IPS-15b (cell line): ENCODE measurements around the gene CGB1.
"Not testable (repeated sequence)": the region's sequence is repeated elsewhere in the genome, so short reads cannot be mapped to it uniquely, and the experiment has no call there.

Experiments used
- H3K27me3 ChIP-seq: one replicate; pipeline ENCODE4 v1.6.1; 2013; ENCODE audit warnings: low read length; ENCODE audit not compliant: control insufficient read depth, insufficient read depth
- H3K36me3 ChIP-seq: one replicate; pipeline ENCODE4 v1.6.1; 2013; ENCODE audit warnings: low read length; ENCODE audit not compliant: control insufficient read depth, insufficient read depth
- H3K4me1 ChIP-seq: one replicate; pipeline ENCODE4 v1.6.1; 2013; ENCODE audit warnings: mild to moderate bottlenecking, low read length; ENCODE audit not compliant: control insufficient read depth, insufficient read depth
- H3K4me3 ChIP-seq: one replicate; pipeline ENCODE4 v1.5.1; 2013; ENCODE audit warnings: low read depth, low read length
- H3K9ac ChIP-seq: one replicate; pipeline ENCODE4 v1.6.1; 2013; ENCODE audit warnings: low read depth, mild to moderate bottlenecking, low read length
- H3K9me3 ChIP-seq: one replicate; pipeline ENCODE4 v1.6.1; 2013; ENCODE audit warnings: mild to moderate bottlenecking, low read length; ENCODE audit not compliant: control insufficient read depth, insufficient read depth

The CGB1 gene

DNA sequence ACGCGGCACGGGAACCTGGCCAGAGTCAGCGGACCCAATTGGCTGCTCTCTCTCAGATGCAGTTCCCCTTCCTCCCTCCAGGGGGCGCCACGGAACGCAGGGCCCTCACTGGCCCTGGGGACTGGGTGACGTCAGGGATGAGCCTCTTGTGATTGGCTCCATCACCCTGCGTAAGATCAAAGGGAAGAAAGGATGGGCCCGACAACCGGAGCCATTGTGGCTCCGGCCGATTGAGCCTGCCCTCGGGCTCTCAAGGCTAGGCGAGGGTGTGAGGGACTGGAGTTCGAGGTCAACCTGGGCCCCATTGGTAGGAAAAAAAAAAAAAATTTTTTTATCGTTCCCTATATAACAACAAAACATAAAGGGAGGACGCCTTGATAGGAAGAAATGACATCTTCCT lies at the start of gene CGB1:
Gene CGB1, minus strand, starts transcription at position 81 of the 400 bp plus-strand sequence. CDS start 184 bp downstream, outside the sequence.
- H3K4me3 ChIP-seq = not testable (repeated sequence)

GRCh38 chr19:49086296-49086695 lies 49.6 kb upstream of the CGB1 start:
- H3K9me3 ChIP-seq = no peaks in the 10 kb centered on the region
- peaks cover 3% of the 10 kb centered on the region for H3K4me1 ChIP-seq
- peak overlapping the region; percentile 94 for H3K9ac ChIP-seq
- peaks cover 26% of the 10 kb centered on the region for H3K36me3 ChIP-seq
- H3K27me3 ChIP-seq = no peaks in the 10 kb centered on the region
- H3K4me3 ChIP-seq = peak overlapping the region; percentile 94

More for the DNA sequence above, at the start of gene CGB1:
- H3K4me1 ChIP-seq, H3K9ac ChIP-seq, H3K27me3 ChIP-seq, H3K9me3 ChIP-seq, H3K36me3 ChIP-seq: not testable (repeated sequence)

GRCh38 chr19:49085868-49086232 lies 49.2 kb upstream of the CGB1 start:
- Histone ChIP-seq H3K27me3 (no peaks in the 10 kb centered on the region), H3K9me3 (no peaks in the 10 kb centered on the region), H3K4me3 (peak overlapping the region; percentile 94), H3K36me3 (peaks cover 25% of the 10 kb centered on the region), H3K4me1 (peaks cover 3% of the 10 kb centered on the region), H3K9ac (peak overlapping the region; percentile 94)

DNA sequence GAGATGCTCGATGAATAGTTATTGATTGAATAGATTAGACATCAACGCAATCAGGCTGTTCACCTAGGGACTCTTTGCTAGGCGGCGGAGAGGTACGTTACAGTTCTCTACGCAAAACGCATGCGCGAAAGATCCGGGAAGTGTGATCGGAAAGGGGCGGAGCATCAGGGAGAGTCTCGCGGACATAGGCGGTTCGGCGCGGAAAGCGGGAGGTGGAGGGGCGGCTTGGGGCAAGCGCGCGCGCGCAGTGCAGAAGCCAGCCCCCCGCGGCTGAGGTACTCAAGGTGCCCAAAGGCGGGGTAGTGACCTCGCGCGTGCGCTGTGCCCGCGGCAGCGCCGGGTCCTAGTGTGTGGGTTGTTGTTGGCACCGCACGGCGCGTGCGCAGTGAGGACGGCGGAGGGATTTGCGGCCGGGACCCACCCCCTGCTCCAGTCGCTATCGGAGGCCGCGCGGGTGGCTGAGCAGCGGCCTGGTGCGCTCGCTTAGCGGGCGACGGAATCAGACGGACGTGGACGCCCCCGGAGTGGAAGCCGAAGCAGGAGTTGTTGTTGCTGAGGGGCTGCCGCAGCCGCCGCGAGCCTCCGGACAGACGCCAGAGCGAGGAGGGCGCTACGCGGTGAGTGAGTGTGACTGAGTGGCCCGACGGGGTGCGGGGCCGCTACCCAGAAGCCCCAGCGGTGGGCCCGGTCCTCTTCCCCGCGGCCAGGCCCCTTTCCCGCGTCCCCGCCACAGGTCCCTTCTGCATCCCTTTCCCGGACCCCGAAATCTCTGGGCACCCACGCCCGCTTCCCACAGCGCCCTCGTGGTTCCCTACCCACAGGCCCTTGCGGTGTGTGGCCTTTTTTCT lies 48.5 kb upstream of the CGB1 start, which contains the start of gene SNRNP70:
Gene SNRNP70, plus strand, starts transcription at position 432 of the 848 bp plus-strand sequence. CDS start 964 bp downstream, outside the sequence.
- Histone ChIP-seq H3K9ac (peak within 1 kb of the TSS; percentile 94), H3K36me3 (peaks cover 20% of the 10 kb centered on the region), H3K9me3 (no peaks in the 10 kb centered on the region), H3K4me3 (peak within 1 kb of the TSS; percentile 94), H3K4me1 (peaks cover 3% of the 10 kb centered on the region), H3K27me3 (no peaks in the 10 kb centered on the region)

DNA sequence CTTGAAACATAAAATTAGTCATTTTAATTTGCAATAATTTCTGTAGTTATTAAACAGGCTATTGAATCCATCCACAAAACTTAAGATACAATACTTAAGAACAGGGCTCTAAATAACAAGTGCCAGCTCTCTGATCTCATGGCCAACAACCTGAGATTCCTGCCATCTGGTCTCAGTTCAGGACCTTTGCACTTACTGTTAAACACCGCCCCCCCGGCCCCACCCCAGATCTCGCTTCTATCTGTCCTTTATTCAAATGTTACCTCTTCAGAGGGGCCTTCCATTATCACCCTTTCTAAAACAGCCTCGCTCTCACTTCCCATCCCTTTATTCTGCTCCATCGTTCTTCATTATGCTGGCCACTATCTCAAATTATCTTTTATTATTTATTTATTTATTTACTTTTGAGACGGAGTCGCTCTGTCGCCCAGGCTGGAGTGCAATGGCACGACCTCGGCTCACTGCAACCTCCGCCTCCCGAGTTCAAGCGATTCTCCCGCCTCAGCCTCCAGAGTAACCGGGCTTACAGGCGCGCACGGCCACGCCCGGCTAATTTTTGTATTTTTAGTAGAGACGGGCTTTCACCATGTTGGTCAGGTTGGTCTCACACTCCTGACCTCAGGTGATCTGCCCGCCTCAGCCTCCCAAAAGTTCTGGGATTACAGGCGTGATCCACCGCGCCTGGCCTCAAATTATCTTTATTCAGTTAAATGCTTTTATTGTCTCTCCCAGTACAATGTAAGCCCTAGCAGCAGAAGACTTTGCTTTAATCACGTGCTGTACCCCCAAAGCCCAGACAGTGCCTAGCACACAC lies 47.7 kb upstream of the CGB1 start:
- Histone ChIP-seq H3K36me3 (peaks cover 15% of the 10 kb centered on the region), H3K27me3 (no peaks in the 10 kb centered on the region), H3K4me3 (peak overlapping the region; percentile 94), H3K9me3 (no peaks in the 10 kb centered on the region), H3K4me1 (peaks cover 3% of the 10 kb centered on the region), H3K9ac (no peak overlapping the region)

- no peak overlapping the region for H3K4me3 ChIP-seq
- no peak overlapping the region for H3K9ac ChIP-seq
- no peaks in the 10 kb centered on the region for H3K27me3 ChIP-seq
- peaks cover 4% of the 10 kb centered on the region for H3K36me3 ChIP-seq
- peaks cover under 1% of the 10 kb centered on the region for H3K4me1 ChIP-seq
- no peaks in the 10 kb centered on the region for H3K9me3 ChIP-seq
Measured at GRCh38 chr19:49081273-49081672, 44.6 kb upstream of the CGB1 start.

GRCh38 chr19:49080392-49080791 lies 43.7 kb upstream of the CGB1 start:
- Histone ChIP-seq H3K27me3 (no peaks in the 10 kb centered on the region), H3K36me3 (peaks cover 1% of the 10 kb centered on the region), H3K4me3 (no peak overlapping the region), H3K9me3 (no peaks in the 10 kb centered on the region), H3K9ac (no peak overlapping the region), H3K4me1 (no peaks in the 10 kb centered on the region)

- H3K27me3 ChIP-seq = peaks cover 33% of the 10 kb centered on the region
- H3K36me3 ChIP-seq, H3K4me1 ChIP-seq: not testable (repeated sequence)
Measured at GRCh38 chr19:49074869-49075268, 38.2 kb upstream of the CGB1 start.

DNA sequence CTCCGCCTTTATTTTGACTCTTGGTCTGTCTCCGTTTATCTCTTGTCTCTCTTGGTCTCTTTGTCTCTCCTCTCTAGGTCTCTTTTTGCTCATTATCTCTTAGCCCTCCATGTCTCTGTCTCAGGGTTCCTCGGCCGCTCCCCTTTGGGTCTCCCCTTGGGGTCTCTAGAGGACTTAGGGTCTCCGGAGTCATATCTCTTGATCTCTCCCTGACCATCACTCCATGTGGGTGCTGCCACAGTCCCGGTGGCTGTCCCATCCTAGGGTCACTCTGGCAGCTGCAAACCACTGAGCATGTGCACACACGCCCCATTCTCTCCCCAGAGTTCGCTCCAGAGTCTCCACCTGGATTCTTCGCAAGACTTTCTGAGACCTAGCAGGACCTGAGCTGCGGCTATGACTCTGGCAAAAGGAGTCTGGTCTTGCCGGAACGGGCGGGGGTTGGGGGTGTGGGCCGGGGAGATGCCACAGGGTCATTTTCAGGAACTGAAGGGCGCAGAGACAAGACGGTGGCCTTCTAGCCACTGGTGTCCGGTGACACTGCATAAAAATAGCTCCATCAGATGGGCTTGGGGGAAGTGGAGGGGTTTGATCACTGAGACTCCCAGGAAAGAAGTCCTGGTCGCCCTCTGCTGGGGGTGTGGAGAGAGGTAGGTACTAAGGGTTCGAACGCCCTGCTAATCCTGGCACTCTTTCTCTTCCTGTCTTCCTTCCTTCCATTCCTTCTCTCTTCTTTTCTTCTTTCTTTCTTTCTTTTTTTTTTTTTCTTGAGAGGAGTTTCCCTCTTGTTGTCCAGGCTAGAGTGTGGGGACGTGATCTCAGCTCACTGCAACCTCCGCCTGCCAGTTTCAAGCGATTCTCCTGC lies 37.1 kb upstream of the CGB1 start:
- Histone ChIP-seq H3K4me1 (no peaks in the 10 kb centered on the region), H3K9me3 (no peaks in the 10 kb centered on the region), H3K36me3 (no peaks in the 10 kb centered on the region), H3K4me3 (no peak overlapping the region), H3K27me3 (peaks cover 44% of the 10 kb centered on the region), H3K9ac (no peak overlapping the region)

More at GRCh38 chr19:49074869-49075268, 38.2 kb upstream of the CGB1 start:
- not testable (repeated sequence) for H3K9ac ChIP-seq, H3K9me3 ChIP-seq, H3K4me3 ChIP-seq

- H3K9me3 ChIP-seq = no peaks in the 10 kb centered on the region
- no peaks in the 10 kb centered on the region for H3K4me1 ChIP-seq
- H3K27me3 ChIP-seq = peaks cover 58% of the 10 kb centered on the region
- H3K9ac ChIP-seq = no peak overlapping the region
- H3K36me3 ChIP-seq = no peaks in the 10 kb centered on the region
- no peak overlapping the region for H3K4me3 ChIP-seq
Measured at GRCh38 chr19:49071860-49072547, 35.3 kb upstream of the CGB1 start.

DNA sequence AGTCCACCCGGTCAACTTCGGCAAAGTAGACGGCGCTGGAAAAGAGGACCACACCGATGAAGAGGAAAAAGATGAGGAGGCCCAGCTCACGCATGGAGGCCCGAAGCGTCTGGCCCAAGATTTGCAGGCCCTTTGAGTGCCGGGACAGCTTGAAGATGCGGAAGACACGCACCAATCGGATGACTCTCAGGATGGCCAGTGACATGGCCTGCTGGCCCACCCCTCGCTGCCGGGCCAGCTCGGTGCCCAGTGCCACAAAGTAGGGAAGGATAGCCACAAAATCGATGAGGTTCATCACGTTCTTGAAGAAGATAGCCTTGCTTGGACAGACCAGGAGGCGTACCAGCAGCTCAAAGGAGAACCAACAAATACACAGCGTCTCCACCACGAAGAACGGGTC lies 33.7 kb upstream of the CGB1 start:
- Histone ChIP-seq H3K9me3 (no peaks in the 10 kb centered on the region), H3K4me1 (peaks cover 6% of the 10 kb centered on the region), H3K9ac (no peak overlapping the region), H3K27me3 (peaks cover 74% of the 10 kb centered on the region), H3K4me3 (no peak overlapping the region), H3K36me3 (no peaks in the 10 kb centered on the region)
